K562 (cell line): Measurements from ENCODE around the gene COMMD2.

Experiments used
- ARHGAP35 ChIP-seq: fragments of 450-650 bp; IDR thresholded peaks from 2 replicates; pipeline ENCODE4 v1.6.1; 2018; ENCODE audit not compliant: partially characterized antibody
- EZH2 ChIP-seq: IDR thresholded peaks from 2 replicates; pipeline ENCODE4 v1.6.1; 2012; ENCODE audit warnings: low read depth, mild to moderate bottlenecking, inconsistent platforms, low read length, borderline replicate concordance
- FOXM1 ChIP-seq, 2 experiments: fragments of 450-650 bp in 1 of 2; sonication (generic) in 1 of 2; formaldehyde crosslinking in 1 of 2; IDR thresholded peaks; 2 replicates each; pipeline versions ENCODE4 v1.6.1 to v1.9.0; 2017 to 2022; ENCODE audit warnings: low read depth in 2 of 2, mild to moderate bottlenecking in 2 of 2, missing genetic modification reagents in 1 of 2, moderate library complexity in 1 of 2
- POLR2A ChIP-seq: fragments of 450-650 bp; conservative IDR thresholded peaks from 2 replicates; pipeline ENCODE4 v1.6.1; 2016
- RBFOX2 ChIP-seq: fragments of 200-400 bp; formaldehyde crosslinking; IDR thresholded peaks from 2 replicates; pipeline ENCODE4 v1.6.1; 2017; ENCODE audit warnings: low read depth, mild to moderate bottlenecking, low read length, moderate library complexity
- SMARCC2 ChIP-seq: fragments of 450-650 bp; IDR thresholded peaks from 2 replicates; pipeline ENCODE4 v1.6.1; 2017; ENCODE audit warnings: antibody characterized with exemption, moderate library complexity, mild to moderate bottlenecking, low read depth
- SNRNP70 ChIP-seq: fragments of 200-400 bp; formaldehyde crosslinking; optimal IDR thresholded peaks from 2 replicates; pipeline ENCODE3; 2017; ENCODE audit warnings: low read depth, low read length
- SP1 ChIP-seq: sonication (generic); formaldehyde crosslinking; IDR thresholded peaks from 2 replicates; pipeline ENCODE4 v1.8.1; 2022; ENCODE audit warnings: mild to moderate bottlenecking, missing genetic modification reagents
- ZC3H8 ChIP-seq: fragments of 450-650 bp; IDR thresholded peaks from 2 replicates; pipeline ENCODE4 v1.6.1; 2017
- ZNF121 ChIP-seq: sonication (generic); formaldehyde crosslinking; conservative IDR thresholded peaks from 2 replicates; pipeline ENCODE4 v1.8.0; 2022; ENCODE audit warnings: missing genetic modification reagents
- TF ChIP-seq, protein P1 (sequence below): fragments of 450-650 bp; formaldehyde crosslinking; conservative IDR thresholded peaks from 2 replicates; pipeline ENCODE4 v1.4.0; 2022; ENCODE audit warnings: mild to moderate bottlenecking, missing genetic modification characterization
- TF ChIP-seq, protein P2 (sequence below), 3 experiments: IDR thresholded peaks in 2 of 3; conservative IDR thresholded peaks in 1 of 3; 2 replicates each; pipeline ENCODE4 v1.5.1; 2011 to 2012; ENCODE audit warnings: low read length in 3 of 3, mild to moderate bottlenecking in 3 of 3, control low read depth in 2 of 3, improper control_type of control experiment in 1 of 3, inconsistent platforms in 1 of 3, low read depth in 1 of 3, mixed read lengths in 1 of 3, moderate library complexity in 1 of 3; ENCODE audit not compliant: insufficient read depth in 2 of 3
- TF ChIP-seq, protein P3 (sequence below): sonication (generic); formaldehyde crosslinking; IDR thresholded peaks from 2 replicates; pipeline ENCODE4 v1.8.1; 2023; ENCODE audit warnings: mild to moderate bottlenecking, missing genetic modification reagents
- TF ChIP-seq, protein P4 (sequence below): sonication (generic); formaldehyde crosslinking; IDR thresholded peaks from 2 replicates; pipeline ENCODE4 v1.8.0; 2023; ENCODE audit warnings: mild to moderate bottlenecking, missing genetic modification reagents

DNA sequence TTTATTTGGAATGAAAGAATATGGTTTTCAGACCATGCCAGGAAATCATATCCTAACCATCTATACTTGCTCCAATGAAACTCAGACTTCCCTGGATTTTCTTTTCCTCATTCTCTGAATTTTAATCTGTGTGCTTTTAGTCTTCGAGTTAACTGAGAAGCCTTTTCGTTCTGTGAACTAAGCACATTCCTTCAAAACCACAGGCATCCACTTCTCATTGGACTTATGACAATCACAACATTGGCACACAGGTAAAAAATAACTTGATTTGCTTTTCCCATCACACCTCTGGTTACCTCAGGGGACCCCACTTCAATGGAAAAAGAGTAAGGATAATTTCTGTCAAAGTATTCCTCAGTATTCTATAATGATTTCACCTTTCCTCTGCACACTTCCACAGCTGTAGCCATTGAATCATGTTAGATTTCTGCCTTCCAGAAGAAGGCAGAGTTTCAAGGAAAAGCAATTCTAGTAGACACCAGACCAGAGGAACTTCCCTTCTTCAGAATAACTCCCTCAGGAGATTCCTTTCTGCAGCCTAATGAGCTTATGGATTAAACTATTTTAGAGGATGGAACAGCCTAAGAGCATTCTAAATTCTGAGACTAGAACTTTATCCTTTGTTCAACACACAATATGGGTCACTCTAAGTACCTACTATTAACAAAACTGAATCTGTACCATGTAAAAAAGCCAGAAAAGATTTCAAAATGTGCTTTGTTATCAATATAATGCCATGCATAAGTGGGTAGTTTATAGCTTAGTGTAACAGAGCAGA, 15.9 kb downstream of the COMMD2 start:
- no peak for TF ChIP-seq EZH2
- TF ChIP-seq, protein P1, sequence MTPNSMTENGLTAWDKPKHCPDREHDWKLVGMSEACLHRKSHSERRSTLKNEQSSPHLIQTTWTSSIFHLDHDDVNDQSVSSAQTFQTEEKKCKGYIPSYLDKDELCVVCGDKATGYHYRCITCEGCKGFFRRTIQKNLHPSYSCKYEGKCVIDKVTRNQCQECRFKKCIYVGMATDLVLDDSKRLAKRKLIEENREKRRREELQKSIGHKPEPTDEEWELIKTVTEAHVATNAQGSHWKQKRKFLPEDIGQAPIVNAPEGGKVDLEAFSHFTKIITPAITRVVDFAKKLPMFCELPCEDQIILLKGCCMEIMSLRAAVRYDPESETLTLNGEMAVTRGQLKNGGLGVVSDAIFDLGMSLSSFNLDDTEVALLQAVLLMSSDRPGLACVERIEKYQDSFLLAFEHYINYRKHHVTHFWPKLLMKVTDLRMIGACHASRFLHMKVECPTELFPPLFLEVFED (CRISPR knock-in tag): no peak
- TF ChIP-seq, protein P2, sequence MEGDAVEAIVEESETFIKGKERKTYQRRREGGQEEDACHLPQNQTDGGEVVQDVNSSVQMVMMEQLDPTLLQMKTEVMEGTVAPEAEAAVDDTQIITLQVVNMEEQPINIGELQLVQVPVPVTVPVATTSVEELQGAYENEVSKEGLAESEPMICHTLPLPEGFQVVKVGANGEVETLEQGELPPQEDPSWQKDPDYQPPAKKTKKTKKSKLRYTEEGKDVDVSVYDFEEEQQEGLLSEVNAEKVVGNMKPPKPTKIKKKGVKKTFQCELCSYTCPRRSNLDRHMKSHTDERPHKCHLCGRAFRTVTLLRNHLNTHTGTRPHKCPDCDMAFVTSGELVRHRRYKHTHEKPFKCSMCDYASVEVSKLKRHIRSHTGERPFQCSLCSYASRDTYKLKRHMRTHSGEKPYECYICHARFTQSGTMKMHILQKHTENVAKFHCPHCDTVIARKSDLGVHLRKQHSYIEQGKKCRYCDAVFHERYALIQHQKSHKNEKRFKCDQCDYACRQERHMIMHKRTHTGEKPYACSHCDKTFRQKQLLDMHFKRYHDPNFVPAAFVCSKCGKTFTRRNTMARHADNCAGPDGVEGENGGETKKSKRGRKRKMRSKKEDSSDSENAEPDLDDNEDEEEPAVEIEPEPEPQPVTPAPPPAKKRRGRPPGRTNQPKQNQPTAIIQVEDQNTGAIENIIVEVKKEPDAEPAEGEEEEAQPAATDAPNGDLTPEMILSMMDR (IDR thresholded peaks at IDR 0.05 in 2 of 3, conservative IDR thresholded peaks at IDR 0.05 in 1 of 3; ENCODE audit: insufficient read depth in 2 of 3, low read depth in 1 of 3, low read length in 3 of 3): no peak
- TF ChIP-seq SMARCC2: no peak
- no peak for TF ChIP-seq RBFOX2
- TF ChIP-seq SP1 (CRISPR knock-in tag): no peak
- TF ChIP-seq, protein P3, sequence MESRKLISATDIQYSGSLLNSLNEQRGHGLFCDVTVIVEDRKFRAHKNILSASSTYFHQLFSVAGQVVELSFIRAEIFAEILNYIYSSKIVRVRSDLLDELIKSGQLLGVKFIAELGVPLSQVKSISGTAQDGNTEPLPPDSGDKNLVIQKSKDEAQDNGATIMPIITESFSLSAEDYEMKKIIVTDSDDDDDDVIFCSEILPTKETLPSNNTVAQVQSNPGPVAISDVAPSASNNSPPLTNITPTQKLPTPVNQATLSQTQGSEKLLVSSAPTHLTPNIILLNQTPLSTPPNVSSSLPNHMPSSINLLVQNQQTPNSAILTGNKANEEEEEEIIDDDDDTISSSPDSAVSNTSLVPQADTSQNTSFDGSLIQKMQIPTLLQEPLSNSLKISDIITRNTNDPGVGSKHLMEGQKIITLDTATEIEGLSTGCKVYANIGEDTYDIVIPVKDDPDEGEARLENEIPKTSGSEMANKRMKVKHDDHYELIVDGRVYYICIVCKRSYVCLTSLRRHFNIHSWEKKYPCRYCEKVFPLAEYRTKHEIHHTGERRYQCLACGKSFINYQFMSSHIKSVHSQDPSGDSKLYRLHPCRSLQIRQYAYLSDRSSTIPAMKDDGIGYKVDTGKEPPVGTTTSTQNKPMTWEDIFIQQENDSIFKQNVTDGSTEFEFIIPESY (CRISPR knock-in tag): no peak
- TF ChIP-seq, protein P4, sequence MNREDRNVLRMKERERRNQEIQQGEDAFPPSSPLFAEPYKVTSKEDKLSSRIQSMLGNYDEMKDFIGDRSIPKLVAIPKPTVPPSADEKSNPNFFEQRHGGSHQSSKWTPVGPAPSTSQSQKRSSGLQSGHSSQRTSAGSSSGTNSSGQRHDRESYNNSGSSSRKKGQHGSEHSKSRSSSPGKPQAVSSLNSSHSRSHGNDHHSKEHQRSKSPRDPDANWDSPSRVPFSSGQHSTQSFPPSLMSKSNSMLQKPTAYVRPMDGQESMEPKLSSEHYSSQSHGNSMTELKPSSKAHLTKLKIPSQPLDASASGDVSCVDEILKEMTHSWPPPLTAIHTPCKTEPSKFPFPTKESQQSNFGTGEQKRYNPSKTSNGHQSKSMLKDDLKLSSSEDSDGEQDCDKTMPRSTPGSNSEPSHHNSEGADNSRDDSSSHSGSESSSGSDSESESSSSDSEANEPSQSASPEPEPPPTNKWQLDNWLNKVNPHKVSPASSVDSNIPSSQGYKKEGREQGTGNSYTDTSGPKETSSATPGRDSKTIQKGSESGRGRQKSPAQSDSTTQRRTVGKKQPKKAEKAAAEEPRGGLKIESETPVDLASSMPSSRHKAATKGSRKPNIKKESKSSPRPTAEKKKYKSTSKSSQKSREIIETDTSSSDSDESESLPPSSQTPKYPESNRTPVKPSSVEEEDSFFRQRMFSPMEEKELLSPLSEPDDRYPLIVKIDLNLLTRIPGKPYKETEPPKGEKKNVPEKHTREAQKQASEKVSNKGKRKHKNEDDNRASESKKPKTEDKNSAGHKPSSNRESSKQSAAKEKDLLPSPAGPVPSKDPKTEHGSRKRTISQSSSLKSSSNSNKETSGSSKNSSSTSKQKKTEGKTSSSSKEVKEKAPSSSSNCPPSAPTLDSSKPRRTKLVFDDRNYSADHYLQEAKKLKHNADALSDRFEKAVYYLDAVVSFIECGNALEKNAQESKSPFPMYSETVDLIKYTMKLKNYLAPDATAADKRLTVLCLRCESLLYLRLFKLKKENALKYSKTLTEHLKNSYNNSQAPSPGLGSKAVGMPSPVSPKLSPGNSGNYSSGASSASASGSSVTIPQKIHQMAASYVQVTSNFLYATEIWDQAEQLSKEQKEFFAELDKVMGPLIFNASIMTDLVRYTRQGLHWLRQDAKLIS (CRISPR knock-in tag): no peak
- no peak for TF ChIP-seq FOXM1 (IDR thresholded peaks at IDR 0.05; ENCODE audit: low read depth)
- TF ChIP-seq FOXM1 (CRISPR knock-in tag; IDR thresholded peaks at IDR 0.05; ENCODE audit: low read depth): no peak
- TF ChIP-seq ZC3H8: no peak
- no peak for TF ChIP-seq POLR2A
- no peak for TF ChIP-seq ZNF121 (CRISPR knock-in tag)
- no peak for TF ChIP-seq SNRNP70
- TF ChIP-seq ARHGAP35: no peak
